H1 (cell line): ENCODE measurements around the gene UNC5B. TPM values are rescaled to one million over a fixed set of nuclear protein-coding genes. Genes with fewer than 3 reads are reported as not detected.

Experiments
- CTCF ChIA-PET: fragments of 300-600 bp; sonication (Branson Sonifier 250); formaldehyde crosslinking; loops from one replicate; lab custom pipeline; 2021; ENCODE audit not compliant: partially characterized antibody; lab: Charles Lee
- POLR2A ChIA-PET: fragments of 300-600 bp; sonication (Branson Sonifier 250); formaldehyde crosslinking; loops from one replicate; lab custom pipeline; 2021; ENCODE audit warnings: inconsistent platforms; ENCODE audit not compliant: partially characterized antibody; lab: Charles Lee
- DNase-seq, 2 experiments: peaks; one replicate each; pipeline versions ENCODE4 v3.0.0 to v3.0.0-alpha.2; 2010 to 2022; ENCODE audit warnings: low spot score in 2 of 2, low read depth in 1 of 2, mixed read lengths in 1 of 2
- FAIRE-seq: peaks from 2 replicates; lab custom pipeline; 2011; peaks lifted over from hg19 to GRCh38; lab: Jason Lieb, UNC
- H2AFZ ChIP-seq: 2 replicates; pipeline ENCODE4 v1.8.1; 2012; ENCODE audit warnings: low read length, inconsistent platforms
- H2AK5ac ChIP-seq: 2 replicates; pipeline ENCODE4 v1.6.1; 2013; ENCODE audit warnings: low read depth, low read length
- H2BK120ac ChIP-seq: replicated peaks from 2 replicates; pipeline ENCODE3; 2013; ENCODE audit warnings: low read depth, low read length, inconsistent platforms
- H2BK12ac ChIP-seq: 2 replicates; pipeline ENCODE4 v1.6.1; 2013; ENCODE audit warnings: low read depth, low read length
- H2BK15ac ChIP-seq: 2 replicates; pipeline ENCODE4 v1.6.1; 2013; ENCODE audit warnings: low read length
- H2BK20ac ChIP-seq: 2 replicates; pipeline ENCODE4 v1.6.1; 2013; ENCODE audit warnings: low read length
- H2BK5ac ChIP-seq: 2 replicates; pipeline ENCODE4 v1.6.1; 2013; ENCODE audit warnings: low read depth, low read length
- H3K14ac ChIP-seq: 2 replicates; pipeline ENCODE4 v1.6.1; 2013; ENCODE audit warnings: inconsistent platforms; ENCODE audit not compliant: insufficient read length
- H3K18ac ChIP-seq: 2 replicates; pipeline ENCODE4 v1.6.1; 2013; ENCODE audit warnings: low read length; ENCODE audit errors: extremely low read depth
- H3K23ac ChIP-seq: 2 replicates; pipeline ENCODE4 v1.6.1; 2013; ENCODE audit warnings: inconsistent platforms; ENCODE audit not compliant: insufficient read length
- H3K23me2 ChIP-seq: 2 replicates; pipeline ENCODE4 v1.6.1; 2013; ENCODE audit warnings: low read depth, low read length
- H3K27ac ChIP-seq: 2 replicates; pipeline ENCODE4 v1.6.1; 2011; ENCODE audit warnings: low read depth, low read length, inconsistent platforms
- H3K27me3 ChIP-seq, 4 experiments: replicated peaks in 1 of 4; 1 replicate in 1 of 4; 2 replicates in 3 of 4; pipeline versions ENCODE4 v1.6.1 to v1.8.1; 2011 to 2013; ENCODE audit warnings: low read length in 3 of 4, mild to moderate bottlenecking in 3 of 4, inconsistent platforms in 2 of 4, mixed read lengths in 2 of 4, moderate library complexity in 1 of 4; ENCODE audit not compliant: control insufficient read depth in 3 of 4, insufficient read depth in 3 of 4; ENCODE audit errors: extremely low read depth in 1 of 4
- H3K36me3 ChIP-seq, 4 experiments: 2 replicates each; pipeline versions ENCODE4 v1.6.1 to v1.8.1; 2011 to 2013; ENCODE audit warnings: mild to moderate bottlenecking in 4 of 4, low read length in 3 of 4, moderate library complexity in 2 of 4, control low read depth in 1 of 4, inconsistent platforms in 1 of 4; ENCODE audit not compliant: insufficient read depth in 4 of 4, control insufficient read depth in 2 of 4
- H3K4ac ChIP-seq: replicated peaks from 2 replicates; pipeline ENCODE3; 2013; ENCODE audit warnings: low read length, low read depth, mixed read lengths, inconsistent platforms; ENCODE audit not compliant: insufficient read length
- H3K4me1 ChIP-seq, 4 experiments: replicated peaks in 1 of 4; 1 replicate in 1 of 4; 2 replicates in 3 of 4; pipeline versions ENCODE4 v1.6.1 to v1.8.1; 2011 to 2013; ENCODE audit warnings: low read length in 3 of 4, inconsistent platforms in 2 of 4, mixed read lengths in 1 of 4; ENCODE audit not compliant: insufficient read depth in 4 of 4, control insufficient read depth in 3 of 4
- H3K4me2 ChIP-seq, 2 experiments: 2 replicates each; pipeline versions ENCODE4 v1.6.1 to v1.8.1; 2011 to 2013; ENCODE audit warnings: low read depth in 2 of 2, low read length in 2 of 2, control low read depth in 1 of 2, inconsistent platforms in 1 of 2, mild to moderate bottlenecking in 1 of 2; ENCODE audit not compliant: insufficient read depth in 1 of 2
- H3K4me3 ChIP-seq, 4 experiments: fragments of 200-600, 300-600 bp in 1 of 4; sonication (generic), shearing (Covaris generic), sonication (Bioruptor Twin) in 1 of 4; 2 replicates each; pipeline versions ENCODE4 v1.5.1 to v1.8.1; 2011 to 2016; ENCODE audit warnings: low read length in 4 of 4, low read depth in 3 of 4, control low read depth in 2 of 4, inconsistent platforms in 2 of 4, mild to moderate bottlenecking in 2 of 4, mixed read lengths in 1 of 4, moderate library complexity in 1 of 4; ENCODE audit not compliant: insufficient read depth in 2 of 4; ENCODE audit errors: extremely low read depth in 1 of 4
- H3K56ac ChIP-seq: replicated peaks from 2 replicates; pipeline ENCODE3; 2013; ENCODE audit warnings: low read depth, mild to moderate bottlenecking, mixed read lengths, low read length, inconsistent platforms; ENCODE audit not compliant: insufficient read length
- H3K79me1 ChIP-seq: 2 replicates; pipeline ENCODE4 v1.6.1; 2013; ENCODE audit warnings: low read depth, low read length, control low read depth
- H3K79me2 ChIP-seq, 2 experiments: 2 replicates each; pipeline versions ENCODE4 v1.6.1 to v1.8.1; 2012 to 2013; ENCODE audit warnings: low read length in 2 of 2, mild to moderate bottlenecking in 2 of 2, inconsistent platforms in 1 of 2; ENCODE audit not compliant: insufficient read depth in 2 of 2, control insufficient read depth in 1 of 2
- H3K9ac ChIP-seq, 4 experiments: replicated peaks in 1 of 4; 1 replicate in 1 of 4; 2 replicates in 3 of 4; pipeline versions ENCODE4 v1.6.1 to v1.8.1; 2011 to 2013; ENCODE audit warnings: low read depth in 3 of 4, low read length in 3 of 4, control low read depth in 2 of 4, mild to moderate bottlenecking in 2 of 4, moderate library complexity in 2 of 4, inconsistent platforms in 1 of 4; ENCODE audit errors: extremely low read depth in 1 of 4
- H3K9me3 ChIP-seq, 2 experiments: 2 replicates each; pipeline versions ENCODE4 v1.6.1 to v1.8.1; 2012 to 2013; ENCODE audit warnings: mild to moderate bottlenecking in 2 of 2, moderate library complexity in 2 of 2, control low read depth in 1 of 2, inconsistent platforms in 1 of 2, low read depth in 1 of 2, low read length in 1 of 2, mixed read lengths in 1 of 2; ENCODE audit not compliant: insufficient read depth in 2 of 2
- H4K20me1 ChIP-seq, 2 experiments: replicated peaks in 1 of 2; 2 replicates each; pipeline versions ENCODE3 to v1.8.1; 2011 to 2013; ENCODE audit warnings: inconsistent platforms in 2 of 2, low read length in 2 of 2, mild to moderate bottlenecking in 1 of 2; ENCODE audit not compliant: insufficient read depth in 2 of 2, control insufficient read depth in 1 of 2
- H4K5ac ChIP-seq: 2 replicates; pipeline ENCODE4 v1.6.1; 2013; ENCODE audit warnings: low read length, low read depth, mixed read lengths, inconsistent platforms; ENCODE audit not compliant: insufficient read length
- H4K8ac ChIP-seq: 2 replicates; pipeline ENCODE4 v1.8.0; 2013; ENCODE audit warnings: mild to moderate bottlenecking, moderate library complexity, low read length, inconsistent platforms; ENCODE audit not compliant: insufficient read depth; ENCODE audit errors: extremely low read depth
- H4K91ac ChIP-seq: replicated peaks from 2 replicates; pipeline ENCODE3; 2013; ENCODE audit warnings: low read length, mixed read lengths, inconsistent platforms; ENCODE audit not compliant: insufficient read length
- ASH2L ChIP-seq: fragments of 200-600, 300-600 bp; sonication (generic); IDR thresholded peaks from one replicate; pipeline ENCODE4 v1.7.1; 2017; ENCODE audit warnings: low read length
- BCL11A ChIP-seq, 2 experiments: IDR thresholded peaks; one replicate each; pipeline ENCODE4 v1.6.1; 2011; ENCODE audit warnings: low read depth in 2 of 2, low read length in 2 of 2, mild to moderate bottlenecking in 2 of 2
- CREB1 ChIP-seq: IDR thresholded peaks from 2 replicates; pipeline ENCODE4 v1.6.1; 2012; ENCODE audit warnings: inconsistent platforms
- EP300 ChIP-seq, 2 experiments: IDR thresholded peaks; 1 replicate in 1 of 2; 2 replicates in 1 of 2; pipeline ENCODE4 v1.6.1; 2011 to 2012; ENCODE audit warnings: low read depth in 2 of 2, low read length in 2 of 2, mild to moderate bottlenecking in 2 of 2, borderline replicate concordance in 1 of 2, inconsistent platforms in 1 of 2, moderate library complexity in 1 of 2
- GTF2F1 ChIP-seq: IDR thresholded peaks from 2 replicates; pipeline ENCODE4 v1.6.1; 2012; ENCODE audit warnings: low read depth, low read length, improper control_type of control experiment, borderline replicate concordance
- HDAC6 ChIP-seq: IDR thresholded peaks from one replicate; pipeline ENCODE4 v1.7.1; 2012; ENCODE audit warnings: low read depth, mild to moderate bottlenecking, inconsistent platforms, low read length, moderate library complexity
- MAX ChIP-seq: IDR thresholded peaks from 2 replicates; pipeline ENCODE4 v1.6.1; 2012; ENCODE audit warnings: inconsistent platforms
- NANOG ChIP-seq: IDR thresholded peaks from 2 replicates; pipeline ENCODE4 v1.6.1; 2011; ENCODE audit warnings: low read length, low read depth, mild to moderate bottlenecking, inconsistent platforms; ENCODE audit not compliant: insufficient read depth, poor library complexity, severe bottlenecking
- POLR2AphosphoS5 ChIP-seq: IDR thresholded peaks from 2 replicates; pipeline ENCODE4 v1.6.1; 2011; ENCODE audit warnings: low read depth, low read length
- POU5F1 ChIP-seq: IDR thresholded peaks from 2 replicates; pipeline ENCODE4 v1.6.1; 2011; ENCODE audit warnings: low read depth, mild to moderate bottlenecking, low read length, moderate library complexity
- RFX5 ChIP-seq: IDR thresholded peaks from 2 replicates; pipeline ENCODE4 v1.6.1; 2011; ENCODE audit warnings: low read depth, low read length, improper control_type of control experiment, borderline replicate concordance
- RXRA ChIP-seq: IDR thresholded peaks from 2 replicates; pipeline ENCODE4 v1.6.1; 2011; ENCODE audit warnings: low read depth, mild to moderate bottlenecking, low read length, moderate library complexity; ENCODE audit not compliant: insufficient read depth
- SAP30 ChIP-seq: fragments of 300-600 bp; sonication (generic); IDR thresholded peaks from 2 replicates; pipeline ENCODE4 v1.7.1; 2012; ENCODE audit warnings: low read length, moderate library complexity, mild to moderate bottlenecking, inconsistent platforms; ENCODE audit not compliant: insufficient read depth, insufficient replicate concordance
- SIRT6 ChIP-seq: IDR thresholded peaks from one replicate; pipeline ENCODE4 v1.7.1; 2012; ENCODE audit warnings: low read length, inconsistent platforms
- SP1 ChIP-seq: IDR thresholded peaks from 2 replicates; pipeline ENCODE4 v1.6.1; 2011; ENCODE audit warnings: low read depth, low read length
- WGBS, 2 experiments: shearing (Covaris generic) in 1 of 2; methylation state at CpG; one replicate each; pipeline versions ENCODE4 v1.1.6 to v1.1.7; 2013 to 2015; ENCODE audit warnings: low lambda C conversion rate in 2 of 2, mixed read lengths in 2 of 2, inconsistent platforms in 1 of 2, low coverage in 1 of 2, missing lambda C conversion rate in 1 of 2; ENCODE audit not compliant: insufficient replicate concordance in 2 of 2, insufficient coverage in 1 of 2, insufficient read length in 1 of 2; ENCODE audit errors: extremely low coverage in 1 of 2, missing lambda C conversion rate in 1 of 2; 5-methylcytosine and 5-hydroxymethylcytosine counted together
- polyA plus RNA-seq, 7 experiments: library from polyadenylated mRNA; depleted of rRNA in 3 of 7; stranded (reverse) in 5 of 7; unstranded in 2 of 7; fragments of >200 nt in 5 of 7; fragments of 200-250 nt in 2 of 7; gene quantifications; 1 replicate in 5 of 7; 2 replicates in 1 of 7; 4 replicates in 1 of 7; pipeline versions ENCODE4 v1.2.1 to v1.2.3, GENCODE V29; 2011 to 2013; ENCODE audit warnings: missing spikeins in 2 of 7, mixed read lengths in 2 of 7
- total RNA-seq: library from RNA; stranded (reverse); fragmentation: NEBNext Ultra II Directional; extraction: Animal tissue kit (Norgen Biotek cat#: 25700); gene quantifications from 2 replicates; pipeline ENCODE4 v1.2.1, GENCODE V29; 2021

Gene UNC5B
- total and polyA plus RNA-seq, 2 of the 8 experiments (the other 6 are each of a cell fraction or from before 2014, with no cell fraction given): 27.9 to 31.8 TPM

- H3K14ac ChIP-seq: no peak overlapping the region
- H2BK120ac ChIP-seq: no peak overlapping the region
- no peak overlapping the region for H4K91ac ChIP-seq
- H3K9me3 ChIP-seq: peaks cover 4 to 8% of the 10 kb centered on the region in 2 experiments; a peak in 3 of 4 replicates
- no peak overlapping the region for H2BK15ac ChIP-seq
- 88% methylated on average over 1 of the region's 1 CpG; no CpG with 5 or more reads in 1 of the 2 experiments for WGBS, 2 experiments
- H4K5ac ChIP-seq: no peak overlapping the region
- CTCF ChIA-PET: interaction anchor here (1.2 to 4.5 kb wide), 3 partner anchors 10 to 67 kb away, joined by 3 to 16 read pairs (median 4); no protein-coding TSS in a partner anchor
- H3K4me3 ChIP-seq: no peak overlapping the region
- no peak overlapping the region for H3K4me2 ChIP-seq
- POLR2A ChIA-PET: no interaction called here
- H3K9ac ChIP-seq: no peak overlapping the region
- no peak overlapping the region for H3K23ac ChIP-seq
- no peak overlapping the region for H2BK20ac ChIP-seq
- H2BK12ac ChIP-seq: no peak overlapping the region
- no peak overlapping the region for H3K27ac ChIP-seq
- no peaks in the 10 kb centered on the region; the same call in 1 of the 2 replicates for H3K23me2 ChIP-seq
- no peaks in the 10 kb centered on the region; a peak in 1 of 7 replicates for H3K4me1 ChIP-seq
- no peak overlapping the region for H2AFZ ChIP-seq
- no peak overlapping the region for H3K56ac ChIP-seq
- FAIRE-seq (no peak), DNase-seq (no peak)
- no peaks in the 10 kb centered on the region for H3K79me2 ChIP-seq
- no peak overlapping the region for H4K8ac ChIP-seq
- no peak overlapping the region for H2AK5ac ChIP-seq
- no peaks in the 10 kb centered on the region for H4K20me1 ChIP-seq
- H3K4ac ChIP-seq: no peak overlapping the region
- H3K36me3 ChIP-seq: no peaks in the 10 kb centered on the region
- no peak overlapping the region for H2BK5ac ChIP-seq
- H3K27me3 ChIP-seq: no peaks in the 10 kb centered on the region
- no peak overlapping the region for H3K18ac ChIP-seq
- H3K79me1 ChIP-seq: no peaks in the 10 kb centered on the region
- TF ChIP-seq MAX (no peak), RFX5 (no peak), CREB1 (no peak), ASH2L (no peak), SIRT6 (no peak), NANOG (no peak), BCL11A (IDR thresholded peaks at IDR 0.05; ENCODE audit: low read depth in 2 of 2, low read length in 2 of 2) (no peak), EP300 (IDR thresholded peaks at IDR 0.05; ENCODE audit: borderline replicate concordance in 1 of 2, low read depth in 2 of 2, low read length in 2 of 2) (no peak), POU5F1 (no peak), GTF2F1 (no peak), SP1 (no peak), HDAC6 (no peak), SAP30 (no peak), POLR2AphosphoS5 (no peak), RXRA (no peak)
Measured at GRCh38 chr10:71203124-71203523, 9.2 kb upstream of the UNC5B start.
